Neural progenitor cell (in vitro differentiated cells): ENCODE measurements around the gene CDH18. TPM values are rescaled to one million over a fixed set of nuclear protein-coding genes. Genes with fewer than 3 reads are reported as not detected.

Experiments used
- DNase-seq: peaks from one replicate; pipeline ENCODE4 v3.0.0-alpha.2; 2016; ENCODE audit warnings: low spot score
- H2AFZ ChIP-seq: fragments of 200-600 bp; sonication (generic); replicated peaks from 2 replicates; pipeline ENCODE4 v1.6.1; 2016; ENCODE audit warnings: antibody characterized with exemption
- H3F3A ChIP-seq: fragments of 200-600 bp; sonication (generic); 2 replicates; pipeline ENCODE4 v1.6.1; 2016; ENCODE audit warnings: antibody characterized with exemption, low read depth
- H3K27ac ChIP-seq: fragments of 200-600 bp; sonication (generic); 2 replicates; pipeline ENCODE4 v1.5.1; 2016; ENCODE audit warnings: mild to moderate bottlenecking
- H3K27me3 ChIP-seq: fragments of 200-600 bp; sonication (generic); 2 replicates; pipeline ENCODE4 v1.6.1; 2016; ENCODE audit warnings: mild to moderate bottlenecking, moderate library complexity
- H3K36me3 ChIP-seq: fragments of 200-600 bp; sonication (generic); 2 replicates; pipeline ENCODE4 v1.5.1; 2016
- H3K4me1 ChIP-seq: fragments of 200-600 bp; sonication (generic); 2 replicates; pipeline ENCODE4 v1.6.1; 2016; ENCODE audit warnings: mixed run types
- H3K4me2 ChIP-seq: fragments of 200-600 bp; sonication (generic); 2 replicates; pipeline ENCODE4 v1.6.1; 2016
- H3K4me3 ChIP-seq: fragments of 200-600 bp; sonication (generic); 2 replicates; pipeline ENCODE4 v1.5.1; 2016
- H3K79me2 ChIP-seq: fragments of 200-600 bp; sonication (generic); 2 replicates; pipeline ENCODE4 v1.6.1; 2016; ENCODE audit warnings: low read depth
- H3K9ac ChIP-seq: fragments of 200-600 bp; sonication (generic); 2 replicates; pipeline ENCODE4 v1.6.1; 2016
- H3K9me3 ChIP-seq: fragments of 200-600 bp; sonication (generic); 2 replicates; pipeline ENCODE4 v1.5.1; 2016; ENCODE audit warnings: low read depth
- H4K20me1 ChIP-seq: fragments of 200-600 bp; sonication (generic); 2 replicates; pipeline ENCODE4 v1.6.1; 2016; ENCODE audit warnings: low read depth
- H3K27ac Mint-ChIP-seq: 3 replicates; pipeline ENCODE4 v1.8.0; 2021; ENCODE audit warnings: mixed read lengths
- H3K27me3 Mint-ChIP-seq: 2 replicates; pipeline ENCODE4 v1.8.0; 2022; ENCODE audit warnings: low read depth, mild to moderate bottlenecking, inconsistent platforms, moderate library complexity, mixed read lengths; ENCODE audit not compliant: insufficient read depth
- H3K36me3 Mint-ChIP-seq: 3 replicates; pipeline ENCODE4 v1.8.0; 2021; ENCODE audit warnings: mixed read lengths
- H3K4me1 Mint-ChIP-seq: 3 replicates; pipeline ENCODE4 v1.8.0; 2021; ENCODE audit warnings: mixed read lengths
- H3K4me3 Mint-ChIP-seq: 3 replicates; pipeline ENCODE4 v1.8.0; 2021; ENCODE audit warnings: mild to moderate bottlenecking, moderate library complexity, mixed read lengths
- H3K9me3 Mint-ChIP-seq: 3 replicates; pipeline ENCODE4 v1.8.0; 2020; ENCODE audit warnings: mixed read lengths
- EZH2 ChIP-seq: fragments of 200-600 bp; sonication (generic); IDR thresholded peaks from 2 replicates; pipeline ENCODE4 v1.6.1; 2017; ENCODE audit warnings: antibody characterized with exemption, mild to moderate bottlenecking, moderate library complexity
- EZH2phosphoT487 ChIP-seq: fragments of 200-600 bp; sonication (generic); IDR thresholded peaks from 2 replicates; pipeline ENCODE4 v1.6.1; 2017; ENCODE audit warnings: antibody characterized with exemption
- total RNA-seq: library from RNA; depleted of rRNA; stranded (reverse); fragments of >200 nt; gene quantifications from 2 replicates; pipeline ENCODE4 v1.2.3, GENCODE V29; 2015; ENCODE audit warnings: low replicate concordance
- TF ChIP-seq, protein P1 (sequence below): fragments of 200-600 bp; sonication (generic); IDR thresholded peaks from 2 replicates; pipeline ENCODE4 v1.5.1; 2017; ENCODE audit warnings: antibody characterized with exemption, mild to moderate bottlenecking

The CDH18 gene
- total RNA-seq, 1 donor from 2014 or later = 0.58 TPM

DNA sequence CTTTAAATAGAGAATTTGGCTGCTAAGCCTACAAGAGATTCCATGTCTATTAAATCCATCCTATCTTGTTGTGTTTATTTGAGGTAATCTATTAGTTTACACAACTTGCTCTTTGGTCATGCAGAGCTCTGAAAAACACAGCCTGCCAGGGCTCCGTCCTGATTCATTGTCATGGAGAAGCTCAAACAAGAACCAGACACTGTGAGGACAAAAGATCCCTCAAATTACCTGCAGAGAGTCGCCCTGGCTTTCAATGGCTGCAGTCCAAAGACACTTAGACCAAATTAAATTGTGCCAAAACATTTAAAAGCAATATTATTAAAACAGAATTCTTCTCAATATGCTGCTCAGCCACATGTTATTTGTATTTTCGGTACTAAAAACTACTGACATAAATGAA is 60.1 kb downstream of the CDH18 start:
- H3K36me3 ChIP-seq = no peaks in the 10 kb centered on the region
- H3K9me3 ChIP-seq = no peaks in the 10 kb centered on the region
- TF ChIP-seq EZH2phosphoT487 (no peak), EZH2 (no peak)
- TF ChIP-seq, protein P1, sequence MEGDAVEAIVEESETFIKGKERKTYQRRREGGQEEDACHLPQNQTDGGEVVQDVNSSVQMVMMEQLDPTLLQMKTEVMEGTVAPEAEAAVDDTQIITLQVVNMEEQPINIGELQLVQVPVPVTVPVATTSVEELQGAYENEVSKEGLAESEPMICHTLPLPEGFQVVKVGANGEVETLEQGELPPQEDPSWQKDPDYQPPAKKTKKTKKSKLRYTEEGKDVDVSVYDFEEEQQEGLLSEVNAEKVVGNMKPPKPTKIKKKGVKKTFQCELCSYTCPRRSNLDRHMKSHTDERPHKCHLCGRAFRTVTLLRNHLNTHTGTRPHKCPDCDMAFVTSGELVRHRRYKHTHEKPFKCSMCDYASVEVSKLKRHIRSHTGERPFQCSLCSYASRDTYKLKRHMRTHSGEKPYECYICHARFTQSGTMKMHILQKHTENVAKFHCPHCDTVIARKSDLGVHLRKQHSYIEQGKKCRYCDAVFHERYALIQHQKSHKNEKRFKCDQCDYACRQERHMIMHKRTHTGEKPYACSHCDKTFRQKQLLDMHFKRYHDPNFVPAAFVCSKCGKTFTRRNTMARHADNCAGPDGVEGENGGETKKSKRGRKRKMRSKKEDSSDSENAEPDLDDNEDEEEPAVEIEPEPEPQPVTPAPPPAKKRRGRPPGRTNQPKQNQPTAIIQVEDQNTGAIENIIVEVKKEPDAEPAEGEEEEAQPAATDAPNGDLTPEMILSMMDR = no peak
- Mint-ChIP-seq H3K36me3 (peaks cover 3% of the 10 kb centered on the region), H3K27me3 (peaks cover 2% of the 10 kb centered on the region), H3K27ac (peak overlapping the region; percentile 18), H3K4me3 (peak overlapping the region; percentile 3), H3K4me1 (peaks cover 51% of the 10 kb centered on the region), H3K9me3 (no peaks in the 10 kb centered on the region)
- H3K79me2 ChIP-seq = no peaks in the 10 kb centered on the region
- no peak overlapping the region for H3K27ac ChIP-seq
- peaks cover 4% of the 10 kb centered on the region for H3K4me1 ChIP-seq
- no peaks in the 10 kb centered on the region for H3K27me3 ChIP-seq
- no peak overlapping the region for H3K4me2 ChIP-seq
- DNase-seq = peak; percentile 28
- H2AFZ ChIP-seq = no peak overlapping the region
- H3K9ac ChIP-seq = no peak overlapping the region
- no peaks in the 10 kb centered on the region for H3F3A ChIP-seq
- H4K20me1 ChIP-seq = no peaks in the 10 kb centered on the region
- no peak overlapping the region for H3K4me3 ChIP-seq

- no peak overlapping the region for H3K27ac ChIP-seq
- no peaks in the 10 kb centered on the region for H4K20me1 ChIP-seq
- no peak for DNase-seq
- Mint-ChIP-seq H3K4me1 (peaks cover 46% of the 10 kb centered on the region), H3K27me3 (peaks cover 3% of the 10 kb centered on the region), H3K36me3 (peaks cover 5% of the 10 kb centered on the region), H3K4me3 (no peak overlapping the region), H3K9me3 (no peaks in the 10 kb centered on the region), H3K27ac (no peak overlapping the region)
- H3K36me3 ChIP-seq = no peaks in the 10 kb centered on the region
- no peaks in the 10 kb centered on the region for H3K79me2 ChIP-seq
- no peaks in the 10 kb centered on the region for H3K27me3 ChIP-seq
- H3K9me3 ChIP-seq = no peaks in the 10 kb centered on the region
- H3K4me3 ChIP-seq = no peak overlapping the region
- H3F3A ChIP-seq = no peaks in the 10 kb centered on the region
- H3K4me2 ChIP-seq = no peak overlapping the region
- TF ChIP-seq EZH2 (no peak), EZH2phosphoT487 (no peak)
- TF ChIP-seq, protein P1 = no peak
- no peak overlapping the region for H3K9ac ChIP-seq
- H2AFZ ChIP-seq = no peak overlapping the region
- H3K4me1 ChIP-seq = peaks cover 4% of the 10 kb centered on the region
These were observed 60.8 kb downstream of the CDH18 start for GRCh38 chr5:19927170-19927569.

- DNase-seq = no peak
- Mint-ChIP-seq H3K4me1 (peaks cover 22% of the 10 kb centered on the region), H3K27ac (no peak overlapping the region), H3K9me3 (no peaks in the 10 kb centered on the region), H3K27me3 (peaks cover 3% of the 10 kb centered on the region), H3K36me3 (peaks cover 5% of the 10 kb centered on the region), H3K4me3 (no peak overlapping the region)
- Histone ChIP-seq H4K20me1 (no peaks in the 10 kb centered on the region), H3K27ac (no peak overlapping the region), H3K4me2 (no peak overlapping the region), H3K9me3 (no peaks in the 10 kb centered on the region), H3K27me3 (no peaks in the 10 kb centered on the region), H2AFZ (no peak overlapping the region), H3K4me3 (no peak overlapping the region), H3K4me1 (peaks cover 4% of the 10 kb centered on the region), H3F3A (no peaks in the 10 kb centered on the region), H3K36me3 (no peaks in the 10 kb centered on the region), H3K79me2 (no peaks in the 10 kb centered on the region), H3K9ac (no peak overlapping the region)
- TF ChIP-seq, protein P1 = no peak
- TF ChIP-seq EZH2 (no peak), EZH2phosphoT487 (no peak)
These were observed 64.3 kb downstream of the CDH18 start for GRCh38 chr5:19923742-19924141.
